NCI-H526 (cell line): Measurements from ENCODE around the gene ADAMTSL1.

Source experiments
- DNase-seq, 2 experiments: peaks; one replicate each; lab custom pipeline; 2025; lab: John Stamatoyannopoulos, UW

Gene ADAMTSL1

GRCh38 chr9:18703151-18703900, 229.4 kb downstream of the ADAMTSL1 start:
- DNase-seq: no peak

GRCh38 chr9:18703901-18704379, 230.0 kb downstream of the ADAMTSL1 start:
- DNase-seq: no peak

GRCh38 chr9:18705796-18706392, 231.9 kb downstream of the ADAMTSL1 start:
- DNase-seq: no peak

GRCh38 chr9:18706648-18707047, 232.7 kb downstream of the ADAMTSL1 start:
- DNase-seq: no peak

DNA sequence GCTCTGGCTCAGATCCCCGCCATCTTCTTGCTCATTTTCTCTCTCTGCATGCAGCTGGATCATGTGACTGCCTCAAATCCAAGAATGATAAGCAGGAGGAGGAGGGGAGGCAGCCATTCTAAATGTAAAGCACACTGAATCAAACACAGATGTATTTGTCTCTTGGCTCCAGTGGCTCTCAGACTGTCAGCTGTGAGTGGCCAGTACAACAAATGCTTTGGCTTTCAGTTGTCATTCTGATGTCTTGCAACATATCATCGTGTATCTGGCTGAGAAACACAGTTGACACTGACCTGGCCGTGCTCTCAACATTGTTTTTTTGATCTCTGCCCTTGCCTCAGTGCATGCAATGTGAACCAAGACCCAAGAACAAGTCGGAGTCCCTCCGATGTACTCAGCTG, 233.1 kb downstream of the ADAMTSL1 start:
- no peak for DNase-seq

DNA sequence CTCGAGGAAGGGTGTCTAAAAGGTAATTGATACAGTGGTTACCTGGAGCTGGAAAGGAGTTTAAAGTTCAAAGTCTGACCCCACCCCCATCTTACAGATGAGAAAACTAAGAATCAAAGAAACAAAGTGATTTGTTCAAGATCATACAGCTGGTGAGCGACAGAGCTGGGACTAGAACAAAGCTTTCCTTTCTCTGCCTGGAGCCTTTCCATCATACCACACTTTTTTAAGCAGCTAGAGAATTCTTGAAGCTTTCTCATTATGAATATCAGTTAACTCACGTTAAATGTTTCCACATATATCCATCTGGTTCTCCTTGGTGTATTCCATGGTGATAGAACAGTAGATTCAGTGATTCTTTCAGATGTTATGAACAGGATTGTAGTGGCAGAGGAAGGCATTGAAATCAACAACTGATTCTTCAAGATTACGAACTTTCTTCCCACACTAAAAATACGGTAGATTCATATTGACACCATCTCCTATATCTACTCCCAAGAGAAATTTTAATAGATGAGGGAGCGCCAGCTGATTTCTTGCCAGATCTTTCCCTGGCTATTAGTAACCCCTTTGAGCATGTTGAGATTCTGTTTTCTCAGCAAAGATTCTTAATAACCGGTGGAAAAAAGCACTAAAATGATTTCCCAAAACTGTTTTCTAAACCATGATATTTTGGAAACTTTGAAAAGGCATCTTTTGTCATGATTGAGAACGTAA, 233.7 kb downstream of the ADAMTSL1 start:
- DNase-seq: no peak

DNA sequence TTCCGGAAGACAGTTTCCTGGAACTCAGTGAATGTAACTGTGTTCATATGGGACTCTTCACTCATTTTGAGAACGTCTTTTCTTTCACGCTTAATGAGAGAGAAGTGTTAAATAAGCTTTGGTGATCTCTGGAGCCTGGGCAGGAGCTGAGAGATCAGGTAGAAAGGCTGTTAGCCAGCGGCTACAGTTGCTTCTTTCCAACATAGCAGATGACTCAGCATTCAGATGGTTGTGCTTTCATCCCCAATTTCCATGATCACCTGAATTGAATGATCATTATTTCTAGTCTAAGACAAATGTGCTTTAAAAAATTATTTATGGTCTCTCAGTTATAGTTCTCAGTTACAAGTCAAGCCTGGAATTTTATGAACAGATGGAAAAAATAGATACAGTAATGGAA, 234.5 kb downstream of the ADAMTSL1 start:
- no peak for DNase-seq

GRCh38 chr9:18710065-18710464, 236.1 kb downstream of the ADAMTSL1 start:
- DNase-seq: no peak

DNA sequence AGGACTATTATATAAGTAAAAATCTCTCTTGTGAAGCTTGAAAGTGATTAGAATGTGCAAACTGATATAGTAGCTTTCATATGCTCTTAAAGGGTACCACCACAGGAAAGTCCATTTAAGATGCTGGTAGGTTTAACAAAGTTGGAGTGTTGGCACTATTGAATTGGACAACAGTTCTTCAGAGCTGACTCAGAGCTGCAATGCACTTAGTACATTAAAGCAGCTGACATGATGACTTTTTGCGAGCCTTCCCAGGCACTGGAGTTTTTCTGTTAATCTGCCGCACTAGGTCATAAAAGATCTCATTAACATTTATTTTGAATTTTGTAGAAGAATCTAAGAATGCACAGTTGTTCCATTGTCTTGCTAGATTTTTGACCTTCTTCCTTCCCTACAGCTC, 243.8 kb downstream of the ADAMTSL1 start:
- DNase-seq: no peak

DNA sequence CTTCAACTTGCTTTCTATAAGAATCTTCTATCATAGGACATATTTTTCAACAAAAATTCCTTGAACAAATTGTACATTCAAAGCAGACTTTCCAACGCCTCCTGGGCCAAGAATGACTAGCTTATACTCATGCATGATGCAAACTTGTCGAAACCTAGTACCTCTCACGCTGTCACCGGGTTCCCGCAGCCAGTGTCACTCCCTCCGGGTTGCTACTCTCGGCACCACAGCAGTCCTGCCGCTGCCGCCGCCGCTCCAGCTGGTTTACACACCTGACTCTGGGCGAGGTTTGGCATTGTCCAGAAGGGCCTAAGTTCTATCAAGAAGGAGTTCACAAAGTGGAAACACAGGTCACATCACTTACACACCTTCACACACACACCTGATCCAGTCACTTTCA, 244.4 kb downstream of the ADAMTSL1 start:
- no peak for DNase-seq

GRCh38 chr9:18718932-18719331, 245.0 kb downstream of the ADAMTSL1 start:
- no peak for DNase-seq

DNA sequence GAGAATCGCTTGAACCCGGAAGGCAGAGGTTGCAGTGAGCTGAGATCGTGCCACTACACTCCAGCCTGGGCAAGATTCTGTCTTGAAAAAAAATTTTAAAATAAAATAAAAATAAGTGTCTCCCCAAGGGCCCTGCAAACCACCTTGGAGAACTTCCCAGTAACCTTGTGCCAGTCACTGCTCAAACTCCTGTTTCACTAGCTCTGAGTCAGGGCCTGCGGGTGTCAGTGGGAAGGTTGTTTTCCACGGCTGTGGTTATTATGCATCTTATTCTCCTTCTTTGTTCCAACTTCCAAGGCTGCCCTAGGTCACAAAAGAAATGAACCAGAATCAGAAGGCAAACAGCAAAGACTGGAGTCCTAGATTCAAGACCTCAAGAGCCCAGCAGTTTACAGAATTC, 246.7 kb downstream of the ADAMTSL1 start:
- DNase-seq: no peak

DNA sequence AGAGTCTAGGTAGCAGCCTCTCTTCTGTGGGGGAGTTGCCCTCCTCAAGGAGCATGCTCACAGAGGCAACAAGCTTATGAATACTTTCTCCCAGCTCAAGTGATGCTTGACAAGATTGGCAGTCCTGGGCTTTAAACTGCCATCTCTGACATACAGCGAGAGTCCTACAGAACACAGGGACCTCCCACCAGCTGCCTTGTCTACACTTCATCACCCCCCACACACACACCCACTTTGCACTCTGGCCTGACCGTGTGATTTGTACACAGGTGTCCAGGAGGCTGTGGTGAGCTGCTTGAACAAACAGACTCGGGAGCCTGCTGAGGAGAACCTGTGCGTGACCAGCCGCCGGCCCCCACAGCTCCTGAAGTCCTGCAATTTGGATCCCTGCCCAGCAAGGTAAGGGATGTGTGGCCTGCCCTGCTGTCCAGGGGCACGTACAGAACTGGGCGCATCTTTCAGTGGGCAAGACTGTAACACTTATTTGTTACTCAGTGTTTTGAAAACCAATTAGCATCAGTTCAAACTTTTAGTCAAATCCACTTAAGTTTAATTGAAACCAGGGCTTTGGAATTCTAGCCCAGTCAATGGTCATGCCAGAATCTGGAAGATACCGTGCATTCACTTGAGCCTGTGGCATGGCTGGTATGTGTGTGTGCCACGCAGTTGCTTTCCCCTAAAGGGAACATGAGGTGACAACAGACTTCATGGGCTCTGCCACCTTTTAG, 247.5 kb downstream of the ADAMTSL1 start:
- DNase-seq: no peak

- DNase-seq: no peak
These were observed 248.0 kb downstream of the ADAMTSL1 start for GRCh38 chr9:18721995-18722310.

GRCh38 chr9:18722882-18723281, 248.9 kb downstream of the ADAMTSL1 start:
- no peak for DNase-seq

GRCh38 chr9:18723366-18723765, 249.4 kb downstream of the ADAMTSL1 start:
- DNase-seq: no peak

GRCh38 chr9:18726546-18726945, 252.6 kb downstream of the ADAMTSL1 start:
- no peak for DNase-seq

GRCh38 chr9:18727904-18728303, 254.0 kb downstream of the ADAMTSL1 start:
- no peak for DNase-seq

DNA sequence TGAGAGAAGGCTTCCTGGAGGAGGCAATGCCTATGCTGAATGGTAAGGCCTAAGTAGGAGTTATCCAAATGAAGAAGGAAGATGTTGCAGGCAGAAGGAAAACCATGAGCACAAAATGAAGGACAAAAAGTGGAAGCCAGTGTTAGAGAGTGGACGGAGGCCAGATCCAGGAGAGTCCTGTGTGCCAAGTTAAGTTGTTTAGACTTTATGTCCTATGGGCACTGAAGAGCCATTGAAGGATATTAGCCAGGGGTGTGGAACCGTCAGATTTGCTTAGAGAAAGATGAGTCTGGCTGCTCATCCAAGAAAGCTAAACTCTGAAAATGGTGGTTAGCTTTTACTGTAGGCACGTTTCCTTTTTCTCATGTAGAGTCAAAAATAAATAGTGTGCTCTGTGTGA, 254.7 kb downstream of the ADAMTSL1 start:
- DNase-seq: no peak

- DNase-seq: no peak
These were observed 256.3 kb downstream of the ADAMTSL1 start for GRCh38 chr9:18730241-18730640.

- DNase-seq: no peak
These were observed 265.2 kb downstream of the ADAMTSL1 start for GRCh38 chr9:18739127-18739526.

DNA sequence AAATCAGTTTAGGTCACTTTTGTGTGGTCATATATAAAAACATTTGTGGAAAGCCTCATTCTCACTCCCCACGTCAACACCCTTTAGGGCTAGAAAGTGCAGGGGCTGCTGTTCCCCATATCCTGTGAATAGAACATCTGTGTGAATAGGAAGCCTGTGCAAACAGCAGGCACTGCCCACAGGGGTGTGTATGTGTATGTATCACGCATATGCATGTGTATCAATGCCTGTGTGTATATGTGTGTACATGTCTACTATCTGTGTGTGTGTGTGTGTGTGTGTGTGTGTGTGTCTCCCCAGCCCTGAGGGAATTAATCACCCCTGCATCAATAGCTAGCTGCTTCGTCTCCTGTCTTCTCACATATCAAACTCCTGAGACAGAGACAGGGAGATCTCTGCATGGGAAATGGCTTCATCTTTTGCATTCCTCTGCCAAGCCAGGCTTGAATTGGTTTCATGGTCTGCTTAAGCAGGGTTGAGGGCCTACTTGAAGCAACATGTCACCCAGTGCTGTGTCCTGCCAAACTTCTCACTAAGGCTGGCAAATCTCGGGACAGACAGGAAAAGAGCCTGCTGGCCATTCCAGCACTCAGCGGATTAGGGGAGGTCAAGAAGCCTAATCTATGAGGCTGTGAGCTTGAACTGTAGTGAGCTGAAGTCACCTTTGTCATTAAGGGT, 265.8 kb downstream of the ADAMTSL1 start:
- no peak for DNase-seq
